ENCODE data around the gene WDR73.

GRCh38 chr15:84609818-84610525, 44.1 kb downstream of the WDR73 start:
- TF ChIP-seq POLR2A (IDR thresholded peaks at IDR 0.05; ENCODE audit: low read depth, low read length) (no peak), TAF1 (IDR thresholded peaks at IDR 0.05; ENCODE audit: low read depth, low read length) (no peak), POLR2AphosphoS5 (IDR thresholded peaks at IDR 0.05; ENCODE audit: low read depth, low read length) (no peak)

Measured in GM12891 (cell line).